Endothelial cell of umbilical vein (primary cell): ENCODE data around the gene KRTAP4-11. TPM values are rescaled to one million over a fixed set of nuclear protein-coding genes. Genes with fewer than 3 reads are reported as not detected.
A peak's percentile ranks its signal among the peaks of the same experiment; 100 is the strongest.
"Not testable (repeated sequence)": the region's sequence is repeated elsewhere in the genome, so short reads cannot be mapped to it uniquely, and the experiment has no call there.

ENCODE experiments used
- BruUV-seq: library from RNA; stranded (reverse); fragments of 400-500 nt; replicated peaks from 2 replicates; lab custom pipeline; 2021; lab: Mats Ljungman, UMichigan
- CTCF ChIA-PET: fragments of 300-600, 350-600 bp; sonication (Branson Sonifier 250); formaldehyde crosslinking; loops from one replicate; lab custom pipeline; 2021; ENCODE audit warnings: antibody characterized with exemption, inconsistent platforms; lab: Charles Lee
- POLR2A ChIA-PET: fragments of 300-600, 350-600 bp; sonication (Branson Sonifier 250); formaldehyde crosslinking; loops from one replicate; lab custom pipeline; 2021; ENCODE audit warnings: antibody characterized with exemption, inconsistent platforms; lab: Charles Lee
- DNase-seq: peaks from one replicate; pipeline ENCODE4 v3.0.0-alpha.2; 2011; ENCODE audit warnings: low read depth, low spot score
- FAIRE-seq: peaks from 2 replicates; lab custom pipeline; 2011; peaks lifted over from hg19 to GRCh38; lab: Jason Lieb, UNC
- H2AFZ ChIP-seq: 2 replicates; pipeline ENCODE4 v1.6.0; 2012; ENCODE audit warnings: low read depth, low read length, control low read depth, inconsistent platforms
- H3K27ac ChIP-seq: 2 replicates; pipeline ENCODE4 v1.5.1; 2011; ENCODE audit warnings: low read depth, mild to moderate bottlenecking, control low read depth, low read length, moderate library complexity; ENCODE audit not compliant: insufficient read depth
- H3K27me3 ChIP-seq, 2 experiments: 2 replicates each; pipeline versions ENCODE4 v1.6.0 to v1.6.1; 2011; ENCODE audit warnings: low read length in 2 of 2, mixed read lengths in 1 of 2; ENCODE audit not compliant: control insufficient read depth in 2 of 2, insufficient read depth in 2 of 2
- H3K36me3 ChIP-seq, 2 experiments: 2 replicates in 1 of 2; 3 replicates in 1 of 2; pipeline ENCODE4 v1.5.1; 2011; ENCODE audit warnings: low read length in 2 of 2, mild to moderate bottlenecking in 1 of 2, moderate library complexity in 1 of 2; ENCODE audit not compliant: control insufficient read depth in 2 of 2, insufficient read depth in 2 of 2; ENCODE audit errors: extremely low read depth in 1 of 2
- H3K4me1 ChIP-seq: 3 replicates; pipeline ENCODE4 v1.5.1; 2011; ENCODE audit warnings: mild to moderate bottlenecking, low read length; ENCODE audit not compliant: control insufficient read depth, insufficient read depth; ENCODE audit errors: extremely low read depth
- H3K4me2 ChIP-seq: 2 replicates; pipeline ENCODE4 v1.6.1; 2011; ENCODE audit warnings: low read length, control low read depth, mixed read lengths; ENCODE audit not compliant: insufficient read depth
- H3K4me3 ChIP-seq, 3 experiments: fragments of 200-600 bp in 1 of 3; sonication (generic), shearing (Covaris generic) in 1 of 3; replicated peaks in 1 of 3; 2 replicates each; pipeline ENCODE4 v1.5.1; 2011 to 2016; ENCODE audit warnings: control low read depth in 3 of 3, low read length in 3 of 3, mild to moderate bottlenecking in 2 of 3, inconsistent platforms in 1 of 3, low read depth in 1 of 3, moderate library complexity in 1 of 3; ENCODE audit not compliant: insufficient read depth in 1 of 3
- H3K79me2 ChIP-seq: 2 replicates; pipeline ENCODE4 v1.6.0; 2012; ENCODE audit warnings: low read length, inconsistent platforms; ENCODE audit not compliant: control insufficient read depth, insufficient read depth
- H3K9ac ChIP-seq: replicated peaks from 2 replicates; pipeline ENCODE3; 2011; ENCODE audit warnings: low read length, control low read depth; ENCODE audit not compliant: insufficient read depth; ENCODE audit errors: extremely low read depth
- H3K9me1 ChIP-seq: replicated peaks from 3 replicates; pipeline ENCODE4 v1.6.0; 2011; ENCODE audit warnings: mild to moderate bottlenecking, low read length; ENCODE audit not compliant: control insufficient read depth, insufficient read depth; ENCODE audit errors: extremely low read depth
- H3K9me3 ChIP-seq: replicated peaks from 2 replicates; pipeline ENCODE4 v1.5.1; 2012; ENCODE audit warnings: low read length, inconsistent platforms; ENCODE audit not compliant: control insufficient read depth, insufficient read depth
- H4K20me1 ChIP-seq: replicated peaks from 2 replicates; pipeline ENCODE3; 2011; ENCODE audit warnings: mild to moderate bottlenecking, low read length; ENCODE audit not compliant: control insufficient read depth, insufficient read depth; ENCODE audit errors: extremely low read depth
- FOS ChIP-seq: IDR thresholded peaks from 2 replicates; pipeline ENCODE4 v1.6.1; 2011; ENCODE audit warnings: mild to moderate bottlenecking, low read length, moderate library complexity, borderline replicate concordance; ENCODE audit not compliant: insufficient read depth
- GATA2 ChIP-seq: IDR thresholded peaks from 2 replicates; pipeline ENCODE4 v1.7.0; 2011; ENCODE audit warnings: low read depth, mild to moderate bottlenecking, moderate library complexity, mixed read lengths, low read length; ENCODE audit not compliant: insufficient read length, insufficient read depth
- POLR2AphosphoS5 ChIP-seq: IDR thresholded peaks from 2 replicates; pipeline ENCODE4 v1.6.1; 2012; ENCODE audit warnings: low read depth, mild to moderate bottlenecking, control low read depth, low read length, moderate library complexity; ENCODE audit not compliant: insufficient read depth
- dilution Hi-C: fragments of 300-500 bp; cut with MboI; formaldehyde crosslinking; loops from one replicate; pipeline ENCODE4 v1.15.0; 2019; ENCODE audit warnings: low sequenced_read_pairs; ENCODE audit not compliant: extremely low pct_ligation_motif_present
- intact Hi-C: fragments of 100-400 bp; cut with micrococcal nuclease; formaldehyde crosslinking; loops from one replicate; pipeline ENCODE4 v1.10.0; 2022
- polyA plus RNA-seq, 4 experiments: library from polyadenylated mRNA; depleted of rRNA in 3 of 4; stranded (reverse) in 3 of 4; unstranded in 1 of 4; fragments of >200 nt; gene quantifications; 2 replicates each; pipeline versions ENCODE4 v1.2.1 to v1.2.3, GENCODE V29; 2011 to 2012; ENCODE audit warnings: missing spikeins in 1 of 4
- total RNA-seq: library from RNA; stranded (reverse); gene quantifications from 2 replicates; pipeline ENCODE4 v1.2.3, GENCODE V29; 2021
- TF ChIP-seq, protein P1 (sequence below), 2 donors: IDR thresholded peaks; 1 replicate in 1 of 2; 2 replicates in 1 of 2; pipeline ENCODE4 v1.5.1; 2011; ENCODE audit warnings: low read length in 2 of 2, mild to moderate bottlenecking in 2 of 2, moderate library complexity in 2 of 2, control low read depth in 1 of 2, inconsistent platforms in 1 of 2, low read depth in 1 of 2; ENCODE audit not compliant: insufficient read depth in 1 of 2; ENCODE audit errors: extremely low read depth in 1 of 2

The KRTAP4-11 gene
- total and polyA plus RNA-seq, 2 donors (not counting 3 experiments of a cell fraction or from before 2014, with no cell fraction given) = not detected

DNA sequence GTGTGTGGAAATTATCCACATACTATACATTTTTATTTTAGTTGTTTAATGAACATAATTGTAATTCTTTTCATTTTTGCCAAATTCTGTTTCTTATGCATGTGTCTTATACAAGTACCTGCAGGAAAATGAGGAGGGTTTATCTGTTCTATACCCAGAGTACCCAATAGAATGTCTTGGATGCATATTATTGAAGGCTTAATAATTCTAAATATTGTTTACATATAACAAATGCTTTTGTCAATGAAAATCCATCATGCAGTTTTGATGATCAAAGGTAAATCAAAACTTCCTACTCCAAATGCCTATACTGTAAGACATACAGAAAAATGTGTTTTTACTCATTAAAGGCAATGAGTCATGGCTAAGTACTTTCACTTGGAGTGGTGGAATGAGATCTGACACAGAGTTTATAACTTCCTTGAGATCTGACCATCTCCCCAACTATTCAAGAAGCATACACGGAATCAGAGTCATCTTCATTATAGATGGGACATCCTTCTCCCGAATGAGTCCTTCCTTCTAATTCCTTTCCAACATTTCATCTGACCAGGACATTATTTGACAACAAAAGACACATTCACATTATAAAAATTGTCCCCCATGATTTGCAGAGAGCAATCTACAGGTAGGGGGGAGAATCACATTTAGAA lies 13.7 kb downstream of the KRTAP4-11 start:
- dilution Hi-C loops, DNase-seq, H3K4me2 ChIP-seq, H3K9me3 ChIP-seq, H4K20me1 ChIP-seq, intact Hi-C loops, H3K4me1 ChIP-seq, BruUV-seq, POLR2A ChIA-PET, H2AFZ ChIP-seq, H3K27me3 ChIP-seq, H3K9ac ChIP-seq, H3K9me1 ChIP-seq, H3K27ac ChIP-seq, FAIRE-seq, H3K4me3 ChIP-seq, H3K79me2 ChIP-seq, H3K36me3 ChIP-seq, CTCF ChIA-PET: not testable (repeated sequence)
- TF ChIP-seq FOS (peak; percentile 41), GATA2 (peak; percentile 16)

DNA sequence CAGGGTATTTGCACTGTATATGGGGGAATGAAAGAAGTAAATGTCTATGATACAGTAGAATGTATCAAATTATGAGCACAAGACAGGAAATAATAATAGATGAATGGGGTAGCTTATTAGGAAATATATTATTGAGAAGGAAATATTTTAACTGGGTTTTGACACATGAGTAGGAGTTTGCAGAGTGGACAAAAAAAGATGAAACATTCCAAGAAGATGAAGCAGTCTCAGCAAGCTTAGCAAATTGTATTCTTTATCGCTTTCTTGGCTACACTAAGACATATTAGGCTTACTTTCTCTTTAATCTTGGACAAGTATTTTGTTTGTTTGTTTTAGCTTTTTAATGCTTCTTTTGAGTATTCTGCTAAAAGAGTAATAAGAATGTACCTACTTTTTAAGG lies 14.3 kb downstream of the KRTAP4-11 start:
- Histone ChIP-seq H4K20me1 (no peaks in the 10 kb centered on the region), H3K4me3 (no peak overlapping the region), H3K79me2 (no peaks in the 10 kb centered on the region), H3K9ac (no peak overlapping the region), H3K4me2 (no peak overlapping the region), H2AFZ (no peak overlapping the region), H3K9me3 (no peaks in the 10 kb centered on the region), H3K27ac (no peak overlapping the region), H3K9me1 (no peaks in the 10 kb centered on the region), H3K4me1 (peaks cover 2% of the 10 kb centered on the region), H3K27me3 (no peaks in the 10 kb centered on the region), H3K36me3 (no peaks in the 10 kb centered on the region)
- no TSS peak for BruUV-seq
- POLR2A ChIA-PET = no interaction called here
- dilution Hi-C loops (no loop called here), intact Hi-C loops (no loop called here)
- TF ChIP-seq POLR2AphosphoS5 = no peak
- TF ChIP-seq, protein P1, sequence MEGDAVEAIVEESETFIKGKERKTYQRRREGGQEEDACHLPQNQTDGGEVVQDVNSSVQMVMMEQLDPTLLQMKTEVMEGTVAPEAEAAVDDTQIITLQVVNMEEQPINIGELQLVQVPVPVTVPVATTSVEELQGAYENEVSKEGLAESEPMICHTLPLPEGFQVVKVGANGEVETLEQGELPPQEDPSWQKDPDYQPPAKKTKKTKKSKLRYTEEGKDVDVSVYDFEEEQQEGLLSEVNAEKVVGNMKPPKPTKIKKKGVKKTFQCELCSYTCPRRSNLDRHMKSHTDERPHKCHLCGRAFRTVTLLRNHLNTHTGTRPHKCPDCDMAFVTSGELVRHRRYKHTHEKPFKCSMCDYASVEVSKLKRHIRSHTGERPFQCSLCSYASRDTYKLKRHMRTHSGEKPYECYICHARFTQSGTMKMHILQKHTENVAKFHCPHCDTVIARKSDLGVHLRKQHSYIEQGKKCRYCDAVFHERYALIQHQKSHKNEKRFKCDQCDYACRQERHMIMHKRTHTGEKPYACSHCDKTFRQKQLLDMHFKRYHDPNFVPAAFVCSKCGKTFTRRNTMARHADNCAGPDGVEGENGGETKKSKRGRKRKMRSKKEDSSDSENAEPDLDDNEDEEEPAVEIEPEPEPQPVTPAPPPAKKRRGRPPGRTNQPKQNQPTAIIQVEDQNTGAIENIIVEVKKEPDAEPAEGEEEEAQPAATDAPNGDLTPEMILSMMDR (IDR thresholded peaks at IDR 0.05; ENCODE audit: extremely low read depth in 1 of 2, insufficient read depth in 1 of 2, low read depth in 1 of 2, low read length in 2 of 2) = no peak
- CTCF ChIA-PET = no interaction called here
- no peak for FAIRE-seq
- no peak for DNase-seq
